ENCODE data around the gene EFNA5. TPM values are rescaled to one million over a fixed set of nuclear protein-coding genes. Genes with fewer than 3 reads are reported as not detected.

The EFNA5 gene
- total and polyA plus RNA-seq, 2 experiments from 2014 or later, result 7.5 to 10.1 TPM

- Mint-ChIP-seq H3K4me1 (peaks cover 18% of the 10 kb centered on the region), H3K9me3 (no peaks in the 10 kb centered on the region), H3K27ac (no peak overlapping the region), H3K36me3 (ENCODE audit: low read depth) (no peaks in the 10 kb centered on the region), H3K4me3 (no peak overlapping the region), H3K27me3 (ENCODE audit: insufficient read depth, low read depth, poor library complexity) (peaks cover 3% of the 10 kb centered on the region)
- DNase-seq (ENCODE audit: low spot score) (no peak), ATAC-seq (no peak)
- Histone ChIP-seq H3K4me1 (ENCODE audit: insufficient read depth) (peaks cover 7% of the 10 kb centered on the region), H3K27me3 (ENCODE audit: insufficient read depth) (no peaks in the 10 kb centered on the region), H4K20me1 (replicated peaks; ENCODE audit: insufficient read depth) (no peaks in the 10 kb centered on the region), H2AFZ (no peak overlapping the region), H3K79me2 (replicated peaks; ENCODE audit: insufficient read depth) (no peaks in the 10 kb centered on the region), H3K4me3 (no peak overlapping the region), H3K27ac (ENCODE audit: low read depth) (no peak overlapping the region), H3F3A (replicated peaks; ENCODE audit: low read depth) (no peaks in the 10 kb centered on the region), H3K9me2 (ENCODE audit: insufficient read depth) (no peaks in the 10 kb centered on the region), H3K36me3 (ENCODE audit: insufficient read depth) (no peaks in the 10 kb centered on the region), H3K4me2 (no peak overlapping the region)
- TF ChIP-seq, protein P1, sequence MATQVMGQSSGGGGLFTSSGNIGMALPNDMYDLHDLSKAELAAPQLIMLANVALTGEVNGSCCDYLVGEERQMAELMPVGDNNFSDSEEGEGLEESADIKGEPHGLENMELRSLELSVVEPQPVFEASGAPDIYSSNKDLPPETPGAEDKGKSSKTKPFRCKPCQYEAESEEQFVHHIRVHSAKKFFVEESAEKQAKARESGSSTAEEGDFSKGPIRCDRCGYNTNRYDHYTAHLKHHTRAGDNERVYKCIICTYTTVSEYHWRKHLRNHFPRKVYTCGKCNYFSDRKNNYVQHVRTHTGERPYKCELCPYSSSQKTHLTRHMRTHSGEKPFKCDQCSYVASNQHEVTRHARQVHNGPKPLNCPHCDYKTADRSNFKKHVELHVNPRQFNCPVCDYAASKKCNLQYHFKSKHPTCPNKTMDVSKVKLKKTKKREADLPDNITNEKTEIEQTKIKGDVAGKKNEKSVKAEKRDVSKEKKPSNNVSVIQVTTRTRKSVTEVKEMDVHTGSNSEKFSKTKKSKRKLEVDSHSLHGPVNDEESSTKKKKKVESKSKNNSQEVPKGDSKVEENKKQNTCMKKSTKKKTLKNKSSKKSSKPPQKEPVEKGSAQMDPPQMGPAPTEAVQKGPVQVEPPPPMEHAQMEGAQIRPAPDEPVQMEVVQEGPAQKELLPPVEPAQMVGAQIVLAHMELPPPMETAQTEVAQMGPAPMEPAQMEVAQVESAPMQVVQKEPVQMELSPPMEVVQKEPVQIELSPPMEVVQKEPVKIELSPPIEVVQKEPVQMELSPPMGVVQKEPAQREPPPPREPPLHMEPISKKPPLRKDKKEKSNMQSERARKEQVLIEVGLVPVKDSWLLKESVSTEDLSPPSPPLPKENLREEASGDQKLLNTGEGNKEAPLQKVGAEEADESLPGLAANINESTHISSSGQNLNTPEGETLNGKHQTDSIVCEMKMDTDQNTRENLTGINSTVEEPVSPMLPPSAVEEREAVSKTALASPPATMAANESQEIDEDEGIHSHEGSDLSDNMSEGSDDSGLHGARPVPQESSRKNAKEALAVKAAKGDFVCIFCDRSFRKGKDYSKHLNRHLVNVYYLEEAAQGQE (IDR thresholded peaks at IDR 0.05; ENCODE audit: unreplicated experiment), result no peak
- no peak for TF ChIP-seq ZNF331 (CRISPR knock-in tag; IDR thresholded peaks at IDR 0.05; ENCODE audit: low read depth)
These were observed 220.2 kb downstream of the EFNA5 start for GRCh38 chr5:107450531-107450930.

DNA sequence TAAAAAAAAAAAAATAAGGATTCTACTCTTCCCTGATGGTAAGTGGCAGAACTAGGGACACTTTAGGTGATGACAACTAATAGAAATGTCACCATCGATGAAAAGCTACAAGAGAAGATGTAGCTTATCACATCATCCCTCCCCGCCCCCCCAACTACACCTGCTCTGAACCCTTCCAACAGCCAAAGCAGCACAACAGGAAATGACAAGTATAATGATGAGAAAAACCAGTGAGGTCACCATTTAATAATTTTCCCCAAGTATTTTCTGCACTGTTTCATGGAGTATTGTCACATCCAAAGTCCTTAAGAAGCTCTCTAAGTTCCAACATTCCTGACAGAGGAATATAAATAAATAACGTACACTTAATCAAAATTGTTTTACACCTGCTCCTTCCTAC is 221.4 kb downstream of the EFNA5 start:
- Mint-ChIP-seq H3K36me3 (ENCODE audit: low read depth) (no peaks in the 10 kb centered on the region), H3K9me3 (no peaks in the 10 kb centered on the region), H3K4me1 (peaks cover 9% of the 10 kb centered on the region), H3K4me3 (no peak overlapping the region), H3K27me3 (ENCODE audit: insufficient read depth, low read depth, poor library complexity) (peaks cover 3% of the 10 kb centered on the region), H3K27ac (no peak overlapping the region)
- DNase-seq (ENCODE audit: low spot score) (no peak), ATAC-seq (no peak)
- H3K27me3 ChIP-seq (ENCODE audit: insufficient read depth), result no peaks in the 10 kb centered on the region
- no peaks in the 10 kb centered on the region for H3K36me3 ChIP-seq (ENCODE audit: insufficient read depth)
- H3K4me3 ChIP-seq, result no peak overlapping the region
- H4K20me1 ChIP-seq (replicated peaks; ENCODE audit: insufficient read depth), result no peaks in the 10 kb centered on the region
- H3K4me1 ChIP-seq (ENCODE audit: insufficient read depth), result peaks cover 9% of the 10 kb centered on the region
- no peaks in the 10 kb centered on the region for H3F3A ChIP-seq (replicated peaks; ENCODE audit: low read depth)
- no peaks in the 10 kb centered on the region for H3K79me2 ChIP-seq (replicated peaks; ENCODE audit: insufficient read depth)
- H3K9me2 ChIP-seq (ENCODE audit: insufficient read depth), result no peaks in the 10 kb centered on the region
- no peak overlapping the region for H2AFZ ChIP-seq
- no peak overlapping the region for H3K4me2 ChIP-seq
- H3K27ac ChIP-seq (ENCODE audit: low read depth), result no peak overlapping the region
- TF ChIP-seq, protein P2, sequence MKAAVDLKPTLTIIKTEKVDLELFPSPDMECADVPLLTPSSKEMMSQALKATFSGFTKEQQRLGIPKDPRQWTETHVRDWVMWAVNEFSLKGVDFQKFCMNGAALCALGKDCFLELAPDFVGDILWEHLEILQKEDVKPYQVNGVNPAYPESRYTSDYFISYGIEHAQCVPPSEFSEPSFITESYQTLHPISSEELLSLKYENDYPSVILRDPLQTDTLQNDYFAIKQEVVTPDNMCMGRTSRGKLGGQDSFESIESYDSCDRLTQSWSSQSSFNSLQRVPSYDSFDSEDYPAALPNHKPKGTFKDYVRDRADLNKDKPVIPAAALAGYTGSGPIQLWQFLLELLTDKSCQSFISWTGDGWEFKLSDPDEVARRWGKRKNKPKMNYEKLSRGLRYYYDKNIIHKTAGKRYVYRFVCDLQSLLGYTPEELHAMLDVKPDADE (IDR thresholded peaks at IDR 0.05), result no peak
- no peak for TF ChIP-seq CTCF (conservative IDR thresholded peaks at IDR 0.05; ENCODE audit: low read depth in 2 of 2)
- no peak for TF ChIP-seq NANOG (IDR thresholded peaks at IDR 0.05; ENCODE audit: borderline replicate concordance)
- no peak for TF ChIP-seq EZH2phosphoT487 (IDR thresholded peaks at IDR 0.05; ENCODE audit: unreplicated experiment)
- TF ChIP-seq ZNF114 (CRISPR knock-in tag; IDR thresholded peaks at IDR 0.05), result no peak
- TF ChIP-seq ZNF331 (CRISPR knock-in tag; IDR thresholded peaks at IDR 0.05; ENCODE audit: low read depth), result no peak
- TF ChIP-seq, protein P1 (IDR thresholded peaks at IDR 0.05; ENCODE audit: unreplicated experiment), result no peak
- TF ChIP-seq CREB1 (CRISPR knock-in tag; IDR thresholded peaks at IDR 0.05; ENCODE audit: low read depth), result no peak
- TF ChIP-seq STAT1 (IDR thresholded peaks at IDR 0.05; ENCODE audit: unreplicated experiment), result no peak
